Memory B cell (primary cell): ENCODE measurements around the gene TMEM97.
A peak's percentile ranks its signal among the peaks of the same experiment; 100 is the strongest.

Experiments
- ATAC-seq: fragments of 150-1000 bp; cut with Tn5 transposase; 2 replicates; pipeline ENCODE4 v1.10.0; 2021; ENCODE audit warnings: low read depth, mild to moderate bottlenecking, moderate library complexity
- DNase-seq, 2 donors: peaks; one replicate each; pipeline ENCODE4 v3.0.0; 2022; ENCODE audit warnings: low spot score in 2 of 2
- H3K27ac Mint-ChIP-seq: one replicate; pipeline ENCODE4 v1.8.0; 2022; ENCODE audit warnings: mild to moderate bottlenecking, moderate library complexity, mixed read lengths
- H3K27me3 Mint-ChIP-seq: one replicate; pipeline ENCODE4 v1.8.0; 2022; ENCODE audit warnings: mixed read lengths
- H3K36me3 Mint-ChIP-seq: one replicate; pipeline ENCODE4 v1.8.0; 2022; ENCODE audit warnings: mild to moderate bottlenecking, mixed read lengths
- H3K4me1 Mint-ChIP-seq: one replicate; pipeline ENCODE4 v1.8.0; 2022; ENCODE audit warnings: mixed read lengths
- H3K4me3 Mint-ChIP-seq: one replicate; pipeline ENCODE4 v1.8.0; 2022; ENCODE audit warnings: mild to moderate bottlenecking, moderate library complexity, mixed read lengths
- H3K9me3 Mint-ChIP-seq: one replicate; pipeline ENCODE4 v1.8.0; 2022; ENCODE audit warnings: mixed read lengths

The TMEM97 gene

DNA sequence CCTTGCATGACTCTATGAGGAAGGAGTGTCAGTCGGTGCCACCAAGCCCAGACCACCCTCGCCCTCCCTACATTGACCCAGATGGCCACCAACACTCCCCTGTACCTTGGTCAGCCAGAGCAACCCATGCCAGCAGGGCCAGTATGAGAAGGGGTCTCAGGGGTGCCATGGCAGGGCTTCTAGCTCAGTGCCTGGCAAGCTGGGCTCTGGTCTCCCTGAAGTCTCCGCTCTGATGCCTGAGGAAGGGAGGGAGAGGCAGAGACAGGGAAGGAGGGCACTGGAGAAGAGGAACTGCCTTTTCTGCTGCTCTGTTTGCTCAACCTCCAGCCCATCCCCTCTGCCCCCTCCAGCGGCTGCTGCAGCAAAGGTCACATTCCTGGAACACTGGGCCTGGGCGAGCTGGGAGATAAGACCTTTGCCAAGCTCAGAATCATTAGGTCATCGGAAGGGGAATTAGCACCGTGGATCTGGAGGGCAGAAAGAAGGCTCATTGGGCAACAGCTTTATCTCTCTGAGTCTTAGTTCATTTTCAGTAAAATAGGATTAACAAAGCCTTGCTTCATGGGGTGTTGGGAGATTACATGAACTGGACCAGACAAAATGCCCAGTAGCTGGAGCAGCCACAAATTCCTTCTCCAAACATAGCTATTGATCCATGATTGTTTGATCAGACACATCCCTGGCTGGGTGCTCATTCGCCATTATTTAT is 51.2 kb downstream of the TMEM97 start, which contains the start of gene VTN:
Gene VTN (minus strand): TSS at position 273 of the 709 bp plus-strand sequence. CDS start 104 bp downstream, at position 169.
- ATAC-seq (no peak), DNase-seq (no peak)
- peaks cover 3% of the 10 kb centered on the region for H3K36me3 Mint-ChIP-seq
- no peaks in the 10 kb centered on the region for H3K27me3 Mint-ChIP-seq
- H3K4me3 Mint-ChIP-seq: peak within 1 kb of the TSS; percentile 97
- peak within 1 kb of the TSS; percentile 83 for H3K27ac Mint-ChIP-seq
- H3K9me3 Mint-ChIP-seq: no peaks in the 10 kb centered on the region
- H3K4me1 Mint-ChIP-seq: peaks cover 21% of the 10 kb centered on the region

DNA sequence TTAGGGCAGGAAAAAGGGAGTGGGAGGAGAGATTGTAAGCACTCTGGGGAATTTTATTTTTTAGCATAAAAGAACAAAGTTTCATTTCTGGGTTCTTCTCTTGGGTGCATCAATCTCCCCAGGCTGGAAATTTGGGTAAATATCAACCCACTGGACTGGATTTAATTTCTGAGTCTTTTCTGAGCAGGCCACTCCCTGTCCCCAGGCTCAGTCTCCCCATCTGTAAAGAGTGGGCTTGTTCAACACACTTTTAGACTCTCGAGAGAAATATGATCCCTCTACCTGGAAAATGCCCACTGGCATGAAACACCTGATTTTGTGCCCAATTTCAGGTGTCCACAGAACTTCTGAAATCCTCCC is 51.7 kb downstream of the TMEM97 start:
- H3K4me3 Mint-ChIP-seq: peak overlapping the region; percentile 97
- peaks cover 3% of the 10 kb centered on the region for H3K36me3 Mint-ChIP-seq

DNA sequence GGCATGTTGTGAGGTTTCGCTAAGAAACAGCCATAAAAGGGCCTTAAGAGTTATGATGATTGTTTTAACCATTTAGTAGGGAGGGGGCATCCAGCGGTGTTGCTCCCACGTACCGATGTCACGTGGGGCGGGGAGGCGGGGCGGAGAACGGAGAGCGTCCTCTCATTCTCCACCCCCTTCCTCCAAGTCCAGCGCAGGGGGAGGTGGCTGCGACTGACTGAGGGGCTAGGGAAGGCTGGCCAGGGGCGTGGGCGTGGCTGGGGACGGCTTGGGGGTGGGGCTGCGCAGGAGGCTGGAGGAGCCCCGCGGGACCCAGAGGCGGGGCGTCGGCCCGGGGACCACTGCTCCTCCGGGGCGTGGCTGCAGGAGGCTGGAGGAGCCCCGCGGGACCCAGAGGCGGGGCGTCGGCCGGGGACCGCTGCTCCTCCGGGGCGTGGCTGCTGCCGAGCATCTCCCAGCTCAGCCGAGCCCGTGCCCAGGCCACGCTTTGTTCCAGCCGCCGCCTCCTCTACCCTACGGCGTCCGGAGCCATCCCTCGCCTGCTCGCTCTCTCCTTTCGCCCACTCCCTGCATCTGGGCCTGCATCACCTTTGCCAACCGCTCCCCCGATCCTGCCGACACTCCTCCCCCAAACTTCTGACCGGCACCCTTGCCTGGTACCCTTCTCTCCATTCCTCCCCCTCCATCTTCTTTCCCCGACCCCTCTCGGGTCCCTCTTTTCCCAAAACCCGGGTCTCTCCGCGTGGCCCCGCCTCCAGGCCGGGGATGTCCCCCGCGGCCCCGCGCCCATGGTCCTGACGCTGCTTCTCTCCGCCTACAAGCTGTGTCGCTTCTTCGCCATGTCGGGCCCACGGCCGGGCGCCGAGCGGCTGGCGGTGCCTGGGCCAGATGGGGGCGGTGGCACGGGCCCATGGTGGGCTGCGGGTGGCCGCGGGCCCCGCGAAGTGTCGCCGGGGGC is 52.5 kb downstream of the TMEM97 start, which contains the start of gene SARM1:
Gene SARM1 (plus strand): TSS at position 450 of the 958 bp plus-strand sequence. CDS start 339 bp downstream, at position 789.
- Mint-ChIP-seq H3K4me3 (peak within 1 kb of the TSS; percentile 97), H3K27me3 (no peaks in the 10 kb centered on the region), H3K9me3 (no peaks in the 10 kb centered on the region), H3K27ac (peak within 1 kb of the TSS; percentile 83), H3K36me3 (peaks cover under 1% of the 10 kb centered on the region), H3K4me1 (peaks cover 21% of the 10 kb centered on the region)
- peak; percentile 89 for ATAC-seq
- DNase-seq: peak; percentile 73 to 74

More for the DNA sequence above, 51.7 kb downstream of the TMEM97 start:
- DNase-seq: no peak
- Mint-ChIP-seq H3K4me1 (peaks cover 21% of the 10 kb centered on the region), H3K27me3 (no peaks in the 10 kb centered on the region), H3K9me3 (no peaks in the 10 kb centered on the region), H3K27ac (peak overlapping the region; percentile 83)
- ATAC-seq: no peak

DNA sequence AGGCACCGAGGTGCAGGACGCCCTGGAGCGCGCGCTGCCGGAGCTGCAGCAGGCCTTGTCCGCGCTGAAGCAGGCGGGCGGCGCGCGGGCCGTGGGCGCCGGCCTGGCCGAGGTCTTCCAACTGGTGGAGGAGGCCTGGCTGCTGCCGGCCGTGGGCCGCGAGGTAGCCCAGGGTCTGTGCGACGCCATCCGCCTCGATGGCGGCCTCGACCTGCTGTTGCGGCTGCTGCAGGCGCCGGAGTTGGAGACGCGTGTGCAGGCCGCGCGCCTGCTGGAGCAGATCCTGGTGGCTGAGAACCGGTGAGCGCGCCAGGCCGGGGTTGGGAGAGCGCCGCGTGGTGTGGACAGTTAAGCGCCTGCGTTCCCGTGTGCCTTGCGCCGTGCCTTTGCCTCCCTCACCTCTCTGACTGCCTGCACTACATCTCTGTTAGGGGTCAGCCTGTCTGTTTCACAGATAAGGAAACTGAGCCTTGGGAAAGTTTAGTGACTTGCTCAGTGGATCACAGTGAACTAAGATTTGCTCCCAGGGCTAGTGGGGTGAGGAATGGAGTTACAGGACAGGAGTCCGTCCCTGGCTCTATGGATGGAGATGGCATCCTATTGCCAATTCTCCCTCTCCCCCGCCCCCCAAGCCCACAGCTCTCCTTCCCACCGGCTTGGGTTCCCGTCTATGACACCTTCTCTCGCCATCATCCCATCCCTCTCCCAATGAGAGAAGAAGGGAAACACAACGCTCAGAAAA is 53.4 kb downstream of the TMEM97 start:
- no peaks in the 10 kb centered on the region for H3K27me3 Mint-ChIP-seq
- H3K27ac Mint-ChIP-seq: peak overlapping the region; percentile 83
- ATAC-seq: peak; percentile 3
- H3K9me3 Mint-ChIP-seq: no peaks in the 10 kb centered on the region
- H3K36me3 Mint-ChIP-seq: no peaks in the 10 kb centered on the region
- H3K4me1 Mint-ChIP-seq: peaks cover 21% of the 10 kb centered on the region
- DNase-seq: no peak
- peak overlapping the region; percentile 72 for H3K4me3 Mint-ChIP-seq

DNA sequence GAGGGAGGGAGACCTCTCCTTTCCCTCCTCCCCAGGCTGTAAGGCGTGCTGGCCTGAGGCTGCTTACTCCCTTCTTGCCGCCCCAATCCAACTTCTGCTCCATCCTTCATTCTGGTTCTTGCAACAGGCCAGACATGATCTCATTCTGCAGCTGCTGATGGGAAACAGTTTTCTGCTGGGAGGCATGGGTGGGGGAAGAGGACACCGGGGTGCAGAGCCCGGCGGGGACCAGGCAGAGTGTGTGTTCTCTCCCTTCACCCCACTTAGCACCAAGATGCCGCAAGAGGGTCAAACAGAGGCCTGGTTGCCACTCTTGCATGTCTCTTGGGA is 53.9 kb downstream of the TMEM97 start:
- H3K36me3 Mint-ChIP-seq: no peaks in the 10 kb centered on the region
- DNase-seq (no peak), ATAC-seq (no peak)
- H3K9me3 Mint-ChIP-seq: no peaks in the 10 kb centered on the region
- no peaks in the 10 kb centered on the region for H3K27me3 Mint-ChIP-seq
- peaks cover 21% of the 10 kb centered on the region for H3K4me1 Mint-ChIP-seq
- no peak overlapping the region for H3K27ac Mint-ChIP-seq
- H3K4me3 Mint-ChIP-seq: peak overlapping the region; percentile 72
